Right ventricle myocardium inferior (tissue), 1 donor: Measurements from ENCODE around the gene FNBP1. TPM values are rescaled to one million over a fixed set of nuclear protein-coding genes. Genes with fewer than 3 reads are reported as not detected.

Source experiments
- ATAC-seq: fragments of 200-7000 bp; cut with Tn5 transposase; one replicate; pipeline ENCODE4 v1.9.1; 2020; ENCODE audit warnings: mild to moderate bottlenecking, moderate library complexity
- DNase-seq: peaks from one replicate; pipeline ENCODE4 v3.0.0; 2021; ENCODE audit errors: missing footprints
- intact Hi-C: fragments of 100-400 bp; cut with DNase I; formaldehyde crosslinking; loops from one replicate; pipeline ENCODE4 v1.11.0; 2022
- total RNA-seq: library from RNA; stranded (reverse); fragmentation: NEBNext Ultra II Directional; extraction: Animal tissue kit (Norgen Biotek cat#: 25700); gene quantifications from one replicate; pipeline ENCODE4 v1.2.1, GENCODE V29; 2021
- donor health status: DM: no; HTN: yes; CAD: no; lungs with severe emphysema.

Gene FNBP1
- total RNA-seq, 1 donor from 2014 or later, result 24.2 TPM

DNA sequence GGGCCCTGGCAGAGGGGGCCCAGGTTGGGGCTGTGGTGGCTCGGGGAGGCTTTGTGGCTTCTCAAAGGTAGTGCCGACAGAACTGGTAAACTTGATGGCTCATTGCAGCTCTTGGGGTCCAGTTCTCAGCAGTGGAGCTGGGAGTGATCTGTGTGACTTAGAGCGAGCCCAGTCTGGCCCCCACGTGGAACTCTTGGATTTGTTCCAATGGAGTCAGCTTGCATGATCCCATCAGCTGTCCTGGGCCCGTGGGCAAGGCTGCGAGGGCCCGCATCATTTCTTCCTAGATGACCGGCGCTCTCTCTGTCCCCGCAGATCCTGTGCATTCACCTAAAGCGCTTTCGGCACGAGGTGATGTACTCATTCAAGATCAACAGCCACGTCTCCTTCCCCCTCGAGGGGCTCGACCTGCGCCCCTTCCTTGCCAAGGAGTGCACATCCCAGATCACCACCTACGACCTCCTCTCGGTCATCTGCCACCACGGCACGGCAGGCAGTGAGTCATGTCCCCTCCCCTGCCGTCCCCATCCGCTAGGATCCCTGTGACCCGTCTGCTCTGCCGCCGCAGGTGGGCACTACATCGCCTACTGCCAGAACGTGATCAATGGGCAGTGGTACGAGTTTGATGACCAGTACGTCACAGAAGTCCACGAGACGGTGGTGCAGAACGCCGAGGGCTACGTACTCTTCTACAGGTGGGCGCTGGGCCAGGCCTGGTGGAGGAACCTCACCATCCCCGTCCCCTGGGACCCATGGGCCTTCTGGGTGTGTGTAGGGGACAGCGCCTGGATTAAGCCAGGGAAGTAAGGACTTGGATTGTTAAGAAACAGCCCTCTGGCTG is 168.5 kb downstream of the FNBP1 start:
- intact Hi-C loops, result no loop called here
- DNase-seq (no peak), ATAC-seq (no peak)

DNA sequence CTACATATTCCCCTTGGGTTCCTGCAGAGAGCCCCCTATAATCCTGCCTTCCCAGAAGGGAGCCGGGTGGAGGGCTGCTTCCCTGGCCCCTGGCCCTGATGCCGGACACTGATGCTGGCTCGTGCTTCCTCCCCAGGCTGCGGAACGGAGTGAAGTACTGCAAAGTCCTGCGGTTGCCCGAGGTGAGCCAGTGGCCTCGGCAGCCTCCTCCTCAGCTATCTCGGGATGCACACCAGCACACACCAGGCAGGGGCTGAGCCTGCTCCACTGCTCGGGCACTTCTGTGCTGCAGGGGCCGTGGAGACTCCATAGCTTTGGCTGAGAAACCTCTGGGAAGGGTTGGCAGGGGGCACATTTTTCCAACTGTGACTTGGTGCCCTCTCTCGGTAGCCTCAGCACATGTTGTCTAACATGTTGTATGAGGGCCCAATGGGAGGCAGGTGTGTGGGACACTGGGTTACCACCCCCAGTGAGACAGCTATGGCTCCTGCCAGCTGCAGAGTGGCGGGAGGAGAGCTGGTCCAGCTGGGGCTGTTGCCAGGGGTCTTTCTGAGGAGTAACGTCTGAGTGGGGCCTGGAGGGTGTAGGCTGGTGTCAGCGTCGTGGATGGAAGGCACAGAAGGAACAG is 169.3 kb downstream of the FNBP1 start:
- no peak for ATAC-seq
- no peak for DNase-seq
- intact Hi-C loops, result no loop called here

DNA sequence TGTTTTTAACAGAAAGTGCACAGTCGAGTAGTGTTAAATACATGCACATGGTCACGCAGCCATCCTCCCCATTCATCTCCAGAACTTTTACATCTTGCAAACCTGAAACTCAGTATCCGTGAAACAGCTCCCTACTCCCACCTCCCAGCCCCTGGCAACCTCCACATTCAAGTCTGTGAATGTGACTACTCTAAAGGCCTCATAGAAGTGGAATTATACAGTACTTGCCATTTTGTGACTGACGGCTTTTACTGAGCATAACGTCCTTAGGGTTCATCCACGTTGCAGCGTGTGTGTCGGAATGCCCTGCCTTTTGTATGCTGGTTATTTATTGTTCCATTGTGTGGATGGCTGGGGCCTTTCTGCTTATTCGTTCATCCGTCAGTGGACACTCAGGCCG is 171.9 kb downstream of the FNBP1 start:
- intact Hi-C loops, result no loop called here

DNA sequence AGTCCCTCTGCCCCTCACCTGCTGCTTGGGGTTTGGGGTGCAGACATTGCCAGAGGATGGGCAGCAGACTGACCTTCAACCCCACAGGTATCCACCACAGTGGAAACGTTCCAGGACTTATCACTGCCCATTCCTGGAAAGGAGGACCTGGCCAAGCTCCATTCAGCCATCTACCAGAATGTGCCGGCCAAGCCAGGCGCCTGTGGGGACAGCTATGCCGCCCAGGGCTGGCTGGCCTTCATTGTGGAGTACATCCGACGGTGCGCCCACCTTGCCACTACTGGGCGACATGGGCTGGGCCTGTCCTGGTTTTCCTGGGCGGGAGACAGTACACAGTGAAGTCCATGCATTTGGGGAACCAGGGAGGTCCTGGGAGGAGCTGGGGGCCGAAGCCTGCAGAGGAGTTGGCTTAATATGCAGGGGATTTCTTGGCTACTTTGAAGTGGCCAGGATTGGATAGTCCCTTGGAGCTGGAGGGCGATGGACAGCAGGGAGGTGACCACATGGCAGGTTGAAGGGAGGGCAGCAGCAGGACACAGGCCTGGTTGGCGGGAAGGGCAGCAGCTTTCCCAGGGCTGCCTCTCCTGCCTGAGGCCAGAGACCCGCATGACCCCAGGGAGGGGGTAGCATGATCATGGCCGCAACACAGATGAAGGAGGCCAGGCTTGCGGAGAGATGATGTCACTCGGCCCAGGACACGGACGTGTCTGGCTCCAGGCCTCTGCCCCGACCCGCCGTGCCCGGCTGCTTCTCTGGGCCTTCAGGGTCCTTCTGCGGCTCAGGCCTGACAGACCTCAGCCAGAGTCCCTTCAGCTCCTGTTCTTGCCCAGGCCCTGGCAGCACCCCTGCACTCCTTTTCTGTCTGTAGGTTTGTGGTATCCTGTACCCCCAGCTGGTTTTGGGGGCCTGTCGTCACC is 173.1 kb downstream of the FNBP1 start:
- intact Hi-C loops, result no loop called here
- ATAC-seq, result no peak
- no peak for DNase-seq

More for the DNA sequence above, 171.9 kb downstream of the FNBP1 start:
- no peak for ATAC-seq
- DNase-seq, result no peak

DNA sequence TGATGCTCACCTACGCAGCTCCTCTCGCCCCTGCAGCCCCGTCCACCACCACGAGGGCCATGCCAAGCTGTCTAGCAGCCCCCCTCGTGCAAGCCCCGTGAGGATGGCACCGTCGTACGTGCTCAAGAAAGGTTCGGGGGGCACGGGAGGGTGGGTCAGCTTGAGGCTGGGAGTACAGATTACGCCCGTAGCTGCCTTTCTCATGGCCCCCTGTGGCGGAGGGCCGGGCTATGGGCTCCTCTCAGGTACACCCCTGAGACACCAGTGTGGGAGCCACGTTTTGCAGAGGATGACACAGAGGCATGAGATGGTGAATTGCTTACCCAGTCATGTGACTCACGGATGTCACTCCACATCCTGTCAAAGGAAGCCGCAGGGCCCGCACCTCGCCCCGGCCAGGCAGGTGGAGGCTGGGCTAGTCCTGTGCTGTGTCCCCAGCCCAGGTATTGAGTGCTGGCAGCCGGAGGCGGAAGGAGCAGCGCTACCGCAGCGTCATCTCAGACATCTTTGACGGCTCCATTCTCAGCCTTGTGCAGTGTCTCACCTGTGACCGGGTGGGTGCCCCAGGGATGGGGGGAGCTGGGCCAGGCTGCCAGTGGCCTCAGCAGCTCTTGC is 174.0 kb downstream of the FNBP1 start:
- ATAC-seq, result peak; percentile 38
- DNase-seq, result peak; percentile 75
- intact Hi-C loops, result no loop called here

DNA sequence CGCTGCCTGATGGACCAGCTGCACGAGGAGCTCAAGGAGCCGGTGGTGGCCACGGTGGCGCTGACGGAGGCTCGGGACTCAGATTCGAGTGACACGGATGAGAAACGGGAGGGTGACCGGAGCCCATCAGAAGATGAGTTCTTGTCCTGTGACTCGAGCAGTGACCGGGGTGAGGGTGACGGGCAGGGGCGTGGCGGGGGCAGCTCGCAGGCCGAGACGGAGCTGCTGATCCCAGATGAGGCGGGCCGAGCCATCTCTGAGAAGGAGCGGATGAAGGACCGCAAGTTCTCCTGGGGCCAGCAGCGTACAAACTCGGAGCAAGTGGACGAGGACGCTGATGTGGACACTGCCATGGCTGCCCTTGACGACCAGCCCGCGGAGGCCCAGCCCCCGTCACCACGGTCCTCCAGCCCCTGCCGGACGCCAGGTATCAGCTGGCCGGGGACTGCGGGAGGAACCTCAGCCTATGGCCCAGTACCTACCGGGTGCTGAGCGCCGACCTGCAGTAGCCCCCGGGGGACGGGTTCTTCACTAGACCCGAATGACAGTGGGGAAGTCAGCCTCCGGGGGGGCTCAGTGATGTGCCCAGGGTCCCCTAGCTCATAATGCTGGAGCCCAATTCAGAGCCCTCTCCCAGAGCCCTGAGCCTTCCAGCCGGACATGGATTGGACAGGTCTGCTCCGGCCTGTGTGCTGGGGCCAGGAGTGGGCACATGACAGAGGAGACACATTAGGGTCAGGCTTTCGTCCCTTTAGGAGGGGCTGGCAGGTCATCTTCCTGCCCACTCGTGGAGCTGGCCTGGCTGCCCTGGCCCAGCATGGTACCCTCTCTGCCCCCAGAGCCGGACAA is 174.7 kb downstream of the FNBP1 start:
- peak; percentile 63 for DNase-seq
- ATAC-seq, result peak; percentile 12
- intact Hi-C loops, result no loop called here

DNA sequence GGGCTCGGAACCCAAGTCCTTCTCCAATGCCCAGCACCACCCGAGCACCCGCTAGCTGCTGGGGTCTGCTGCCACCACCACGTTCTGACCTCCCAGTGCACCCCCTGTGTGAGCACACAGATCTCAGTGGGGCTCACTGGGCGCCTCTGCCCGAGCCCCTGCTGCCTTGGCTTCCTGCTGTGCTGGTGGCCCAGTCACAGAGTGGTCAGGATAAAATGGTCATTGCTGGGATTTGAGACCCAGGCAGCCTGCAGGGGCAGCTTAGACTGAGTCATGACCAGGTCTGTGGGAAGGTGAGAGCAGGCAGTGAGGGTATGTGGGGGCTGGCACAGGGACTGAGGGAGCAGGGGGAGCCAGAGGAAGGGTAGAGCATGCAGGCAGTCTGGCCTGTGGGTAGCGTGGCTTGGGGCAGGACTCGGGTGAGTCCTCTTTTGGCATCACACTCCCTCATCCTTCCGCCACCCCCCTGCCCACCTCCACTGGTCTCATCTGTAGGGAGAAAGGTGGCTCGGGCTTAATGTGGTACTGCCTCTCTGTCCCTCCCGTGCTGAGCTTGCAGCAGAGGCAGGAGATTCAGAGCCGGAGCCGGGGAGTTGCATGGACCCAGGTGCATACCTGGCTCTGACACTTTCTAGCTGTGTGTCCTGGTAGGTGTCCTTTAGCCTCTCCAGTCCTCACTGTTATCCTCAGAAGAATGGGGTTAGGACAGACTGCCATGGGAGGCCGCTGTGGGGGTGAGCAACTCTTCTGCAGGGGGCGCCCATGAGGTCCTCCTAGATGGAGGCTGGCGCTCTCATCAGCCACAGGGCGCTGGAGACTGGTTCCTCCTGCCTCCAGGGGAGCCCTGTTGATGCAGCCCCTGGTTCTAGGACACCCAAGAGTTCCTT is 175.6 kb downstream of the FNBP1 start:
- DNase-seq (peak; percentile 52), ATAC-seq (no peak)
- intact Hi-C loops, result no loop called here

DNA sequence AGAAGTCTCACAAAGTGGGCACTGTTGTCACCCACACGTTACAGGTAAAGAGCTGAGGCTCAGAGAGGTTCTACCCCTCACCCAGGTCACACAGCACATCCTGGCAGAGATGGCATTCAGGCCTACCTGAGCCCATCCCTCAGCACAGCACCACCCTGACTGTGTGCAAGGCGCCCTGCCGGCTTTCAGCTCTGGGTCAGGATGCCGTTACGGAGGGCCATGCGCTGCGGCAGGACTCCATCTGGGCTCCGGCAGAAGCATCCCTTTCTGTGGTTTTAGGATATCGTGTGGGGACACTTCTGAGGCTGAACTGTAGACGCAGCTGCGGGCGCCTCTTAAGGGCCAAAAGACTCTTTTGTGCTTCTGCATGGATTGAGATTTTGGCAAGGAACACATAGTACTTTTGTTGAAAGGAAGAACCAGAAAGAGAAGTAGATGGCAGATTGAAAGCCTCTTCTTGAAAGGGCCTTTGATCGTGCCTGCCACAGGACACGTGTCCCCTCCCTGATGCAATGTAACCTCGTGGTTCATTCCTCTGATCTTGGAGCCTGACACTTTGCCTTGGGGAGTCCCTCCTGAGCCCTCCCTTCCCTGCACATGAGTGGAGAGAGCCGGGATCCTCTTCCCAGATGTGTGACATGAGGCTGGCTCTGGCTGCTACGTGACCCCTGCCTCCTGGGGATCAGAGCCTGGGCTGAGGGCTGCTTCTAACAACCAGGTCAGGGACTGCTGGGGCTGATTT is 176.4 kb downstream of the FNBP1 start:
- intact Hi-C loops, result no loop called here
- DNase-seq, result peak; percentile 27
- no peak for ATAC-seq

DNA sequence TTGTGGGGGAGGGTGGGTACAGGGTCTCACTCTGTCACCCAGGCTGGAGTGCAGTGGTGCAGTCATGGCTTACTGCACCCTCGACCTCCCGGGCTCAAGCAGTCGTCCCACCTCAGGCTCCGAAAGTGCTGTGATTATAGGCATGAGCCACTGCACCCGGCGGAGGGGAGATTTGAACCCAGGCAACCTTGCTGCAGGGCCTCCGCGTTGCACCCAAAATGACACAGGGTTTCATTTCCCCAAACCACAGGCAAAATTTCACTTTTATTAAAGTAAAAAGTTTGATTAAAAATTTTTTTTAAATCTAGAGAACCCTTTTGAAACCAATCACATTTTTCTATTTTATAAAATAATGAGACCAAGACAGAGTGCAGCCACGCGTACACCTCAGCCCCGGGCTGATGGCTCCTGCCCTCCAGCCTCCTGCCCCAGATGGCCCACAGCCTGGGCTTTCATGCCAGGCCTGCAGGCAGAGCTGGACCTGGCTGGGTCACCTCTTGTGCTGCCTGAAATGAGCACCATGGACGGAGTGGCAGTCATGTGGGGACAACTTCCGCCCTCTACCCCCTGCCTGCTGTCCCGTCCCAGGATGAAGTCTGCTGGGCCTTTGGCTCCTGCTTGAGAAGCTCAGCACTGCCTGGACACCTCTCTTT is 177.2 kb downstream of the FNBP1 start:
- ATAC-seq (no peak), DNase-seq (peak; percentile 44)
- intact Hi-C loops, result no loop called here

DNA sequence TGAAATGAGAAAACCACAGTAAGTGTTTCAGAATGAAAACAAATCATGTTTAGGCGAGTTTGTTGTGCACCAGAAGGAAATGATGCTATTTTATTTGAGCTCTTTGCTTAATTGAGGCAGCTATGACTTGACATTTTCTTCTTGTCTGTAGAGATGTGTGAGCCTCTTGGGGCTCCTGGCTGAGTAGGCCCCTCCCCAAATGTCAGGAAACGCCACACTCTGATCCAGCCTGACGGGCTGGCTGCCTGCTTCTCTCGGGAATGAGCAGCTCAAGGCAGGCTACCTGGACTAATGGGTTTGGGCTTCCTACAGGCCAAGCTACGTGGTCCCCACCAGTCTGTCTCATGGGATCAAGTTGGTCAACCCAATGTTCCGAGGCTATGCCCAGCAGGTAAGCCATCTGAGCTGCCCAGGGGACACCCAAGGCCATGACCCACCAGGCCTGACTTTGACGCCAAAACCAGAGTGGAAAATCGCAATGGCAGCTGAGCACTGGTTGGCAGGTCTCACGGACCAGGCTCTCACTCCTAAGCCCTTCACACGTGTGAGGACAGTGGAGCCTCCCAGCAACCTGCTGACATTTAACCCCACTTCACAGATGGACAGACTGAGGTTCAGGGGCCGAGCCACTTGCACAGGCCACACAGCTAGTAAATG is 177.9 kb downstream of the FNBP1 start:
- intact Hi-C loops, result no loop called here
- peak; percentile 13 for DNase-seq
- no peak for ATAC-seq

DNA sequence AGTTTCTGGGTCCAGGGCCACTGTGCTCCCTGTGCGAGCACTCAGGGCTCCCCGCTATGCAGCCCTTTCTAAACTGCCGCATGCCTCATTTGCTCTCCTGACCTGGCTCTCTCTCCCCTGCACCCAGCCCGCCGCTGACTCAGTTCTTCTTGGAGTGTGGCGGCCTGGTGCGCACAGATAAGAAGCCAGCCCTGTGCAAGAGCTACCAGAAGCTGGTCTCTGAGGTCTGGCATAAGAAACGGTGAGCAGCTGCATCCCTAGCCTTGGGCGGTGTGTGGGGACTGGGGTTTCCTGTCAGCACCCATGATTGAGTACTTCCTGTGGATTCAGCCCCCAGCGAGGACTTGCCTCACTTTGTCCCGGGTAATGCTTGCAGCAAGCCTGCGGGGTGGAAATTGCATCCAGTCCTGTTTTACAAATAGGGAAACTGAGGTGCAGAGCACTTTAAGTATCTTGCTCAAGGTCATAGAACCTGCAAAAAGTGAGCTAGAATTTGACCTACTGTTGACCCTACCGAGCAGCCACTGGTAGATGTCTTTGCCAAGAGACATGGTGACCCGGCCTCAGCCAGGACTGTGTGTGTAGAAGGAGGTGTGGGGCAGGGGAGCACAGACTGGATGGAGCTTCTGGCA is 179.8 kb downstream of the FNBP1 start:
- intact Hi-C loops, result no loop called here
- DNase-seq, result no peak
- ATAC-seq, result no peak

DNA sequence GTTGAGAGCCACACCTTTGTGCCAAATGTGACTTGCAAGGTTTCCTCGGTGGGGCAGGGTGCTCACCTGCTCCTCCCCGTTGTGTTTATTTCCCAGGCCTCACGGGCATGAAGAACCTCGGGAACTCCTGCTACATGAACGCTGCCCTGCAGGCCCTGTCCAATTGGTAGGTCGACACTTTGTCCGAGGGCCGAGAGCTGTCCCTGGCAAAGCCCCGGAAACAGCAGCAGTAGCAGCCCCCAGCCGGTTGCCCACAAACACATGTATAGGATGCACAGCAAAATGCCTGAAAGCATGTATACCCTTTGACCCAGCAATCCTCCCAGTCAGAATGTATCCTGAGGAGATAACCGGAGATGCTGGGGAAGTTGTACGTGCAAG is 181.6 kb downstream of the FNBP1 start:
- intact Hi-C loops, result no loop called here
- DNase-seq (peak; percentile 56), ATAC-seq (no peak)

DNA sequence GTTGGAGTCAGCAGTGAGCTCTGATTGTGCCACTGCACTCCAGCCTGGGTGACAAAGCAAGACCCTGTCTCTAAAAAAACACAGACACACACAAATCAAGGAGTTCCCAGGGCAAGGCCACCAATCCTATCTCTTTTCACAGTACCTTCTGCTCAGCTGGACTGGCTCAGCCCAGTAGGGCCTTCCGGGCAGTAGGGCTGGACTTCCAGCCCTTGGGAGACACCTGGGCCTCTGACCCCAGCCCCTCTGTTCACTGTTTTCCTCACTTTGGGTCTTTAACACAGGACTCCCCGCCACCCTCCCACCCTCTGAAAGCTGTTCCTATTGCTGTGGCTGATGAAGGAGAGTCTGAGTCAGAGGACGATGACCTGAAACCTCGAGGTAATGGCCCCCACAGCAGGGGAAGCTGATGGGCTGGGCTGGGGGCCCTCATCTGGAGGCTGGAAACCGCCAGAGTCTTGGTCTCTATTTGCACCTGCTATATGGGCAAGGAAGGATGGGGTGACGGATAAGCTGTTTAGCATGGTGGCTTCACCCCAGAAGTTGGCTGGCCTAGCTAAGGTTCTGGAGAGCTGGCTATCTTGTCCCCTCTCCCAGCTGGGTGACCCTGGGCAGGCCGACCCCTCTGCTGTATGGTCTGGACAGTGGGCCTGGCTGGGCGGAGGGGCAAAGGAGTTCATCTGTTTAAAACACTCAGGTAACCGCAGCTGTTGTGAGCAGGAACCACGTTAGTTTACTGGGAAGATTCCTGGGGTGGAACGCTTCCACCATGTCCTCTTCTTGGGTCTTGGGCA is 182.1 kb downstream of the FNBP1 start:
- ATAC-seq (no peak), DNase-seq (peak; percentile 11)
- intact Hi-C loops, result no loop called here

DNA sequence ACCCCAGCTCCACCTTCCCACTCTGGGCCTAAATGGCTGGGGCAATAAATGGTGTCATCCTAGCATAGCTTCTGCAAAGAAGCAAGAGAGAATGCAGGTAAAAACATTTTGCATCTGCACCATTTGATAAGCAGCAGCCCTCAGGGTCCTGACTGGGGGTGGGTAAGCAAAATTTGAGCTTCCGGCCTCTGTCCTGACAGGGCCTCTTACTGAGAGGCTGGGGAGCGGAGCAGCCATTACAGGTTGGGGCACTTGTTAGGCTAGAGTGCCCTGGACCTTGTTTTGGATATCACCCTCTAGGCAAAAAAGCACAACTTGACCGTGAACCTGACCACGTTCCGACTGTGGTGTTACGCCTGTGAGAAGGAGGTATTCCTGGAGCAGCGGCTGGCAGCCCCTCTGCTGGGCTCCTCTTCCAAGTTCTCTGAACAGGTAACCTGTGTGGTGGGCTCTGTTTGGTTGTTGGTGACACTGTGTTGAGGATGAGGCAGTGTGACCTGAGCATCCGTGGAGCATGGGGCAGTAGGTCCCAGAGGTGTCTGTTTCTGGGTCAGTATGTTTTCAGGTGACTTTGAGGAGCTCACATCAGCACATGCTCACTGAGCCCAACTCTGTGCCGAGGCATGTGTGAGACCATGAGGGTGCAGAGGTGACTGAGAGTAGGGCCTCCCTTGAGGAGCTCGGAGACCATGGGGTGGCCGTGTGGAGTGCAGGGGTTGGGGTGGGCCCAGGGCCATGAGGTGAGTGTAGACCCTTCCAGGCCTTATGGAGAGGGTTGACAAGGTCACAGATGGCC is 184.6 kb downstream of the FNBP1 start:
- DNase-seq (peak; percentile 21), ATAC-seq (no peak)
- intact Hi-C loops, result no loop called here
